ENCODE data around the gene RAD23A.
"Not testable (repeated sequence)": the region's sequence is repeated elsewhere in the genome, so short reads cannot be mapped to it uniquely, and the experiment has no call there.

RAD23A gene

GRCh38 chr19:12937927-12938778, 7.5 kb upstream of the RAD23A start, which contains the start of gene CALR:
Gene CALR, plus strand, starts transcription at chr19:12938609. Its CDS starts 71 bp downstream, at chr19:12938680.
- peak; percentile 97 for DNase-seq (ENCODE audit: low spot score)

- DNase-seq (ENCODE audit: low spot score), result peak; percentile 30
Observed at GRCh38 chr19:12938779-12939601, 6.7 kb upstream of the RAD23A start.

GRCh38 chr19:12939975-12940423, 5.7 kb upstream of the RAD23A start:
- no peak for DNase-seq (ENCODE audit: low spot score)

GRCh38 chr19:12940897-12941296, 4.8 kb upstream of the RAD23A start:
- DNase-seq (ENCODE audit: low spot score), result no peak

GRCh38 chr19:12943437-12944044, 2.1 kb upstream of the RAD23A start:
- no peak for DNase-seq (ENCODE audit: low spot score)

- DNase-seq (ENCODE audit: low spot score), result no peak
Observed at GRCh38 chr19:12944104-12944674, 1.5 kb upstream of the RAD23A start.

GRCh38 chr19:12946092-12946721, 545 bp downstream of the RAD23A start:
- peak; percentile 89 for DNase-seq (ENCODE audit: low spot score)

GRCh38 chr19:12946731-12947496, 1.3 kb downstream of the RAD23A start:
- no peak for DNase-seq (ENCODE audit: low spot score)

GRCh38 chr19:12947702-12948611, 2.3 kb downstream of the RAD23A start:
- no peak for DNase-seq (ENCODE audit: low spot score)

GRCh38 chr19:12948612-12949362, 3.1 kb downstream of the RAD23A start:
- no peak for DNase-seq (ENCODE audit: low spot score)

GRCh38 chr19:12949363-12950283, 4.0 kb downstream of the RAD23A start:
- DNase-seq (ENCODE audit: low spot score), result no peak

GRCh38 chr19:12952050-12952449, 6.4 kb downstream of the RAD23A start:
- DNase-seq (ENCODE audit: low spot score), result not testable (repeated sequence)

GRCh38 chr19:12952488-12953137, 7.0 kb downstream of the RAD23A start:
- DNase-seq (ENCODE audit: low spot score), result peak; percentile 83

- peak; percentile 42 for DNase-seq (ENCODE audit: low spot score)
Observed at GRCh38 chr19:12953138-12953798, 7.6 kb downstream of the RAD23A start.

GRCh38 chr19:12953799-12954611, 8.3 kb downstream of the RAD23A start:
- DNase-seq (ENCODE audit: low spot score), result no peak

- DNase-seq (ENCODE audit: low spot score), result no peak
Observed at GRCh38 chr19:12954612-12954962, 8.9 kb downstream of the RAD23A start.
